SK-N-MC (cell line): ENCODE data around the gene SH2D3C.

Source experiments
- EZH2 ChIP-seq: fragments of 200-600 bp; sonication (generic); IDR thresholded peaks from one replicate; pipeline ENCODE4 v1.6.1; 2017; ENCODE audit warnings: antibody characterized with exemption
- POLR2AphosphoS5 ChIP-seq: IDR thresholded peaks from 2 replicates; pipeline ENCODE4 v1.6.1; 2012; ENCODE audit warnings: mild to moderate bottlenecking, low read depth, low read length, borderline replicate concordance

DNA sequence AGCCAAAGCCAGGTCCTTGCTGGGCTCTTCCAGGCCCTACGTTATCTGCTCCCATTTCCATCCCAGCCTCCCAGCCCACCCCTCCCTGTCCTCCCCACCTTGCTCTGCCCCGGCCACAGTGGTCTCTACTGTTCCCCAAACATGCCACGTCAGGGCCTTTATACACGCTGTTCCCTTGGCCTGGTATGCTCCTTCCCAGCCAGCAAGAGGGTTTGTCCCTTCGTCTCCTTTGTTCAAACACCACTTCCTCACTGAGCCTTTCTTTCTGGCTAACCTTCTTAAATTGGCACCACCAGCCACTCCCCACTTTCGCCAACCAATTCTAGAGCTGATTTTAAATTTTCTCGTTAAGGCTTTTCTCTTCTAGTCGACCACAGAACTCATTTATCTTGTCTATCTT lies 9.8 kb downstream of the SH2D3C start:
- no peak for TF ChIP-seq POLR2AphosphoS5
- TF ChIP-seq EZH2, result no peak
